Activated CD4-positive, alpha-beta memory T cell treated with anti-CD3 and anti-CD28 coated beads, Interleukin-2, amount 10 ng/mL, durations not matched to agents 7 days and 5 days (primary cell): ENCODE results near the gene LRRN2. TPM values are rescaled to one million over a fixed set of nuclear protein-coding genes. Genes with fewer than 3 reads are reported as not detected.

ENCODE experiments used
- total RNA-seq, 2 experiments: library from RNA; stranded (reverse); gene quantifications; one replicate each; pipeline ENCODE4 v1.2.3, GENCODE V29; 2021

The LRRN2 gene
- total RNA-seq, 2 experiments from 2014 or later, result 0.10 to 0.25 TPM

Other genes with a start within 250 kb of the LRRN2 start
- gene PIK3C2B, start 190.9 kb downstream of the LRRN2 start, total RNA-seq, result 10 to 100 TPM; 31.0 to 32.0 TPM
- 10 to 100 TPM; 85.1 to 95.4 TPM for gene MDM4, start 169.3 kb downstream of the LRRN2 start, total RNA-seq
- under 1 TPM; 0.10 to 0.40 TPM for gene NFASC, start 185.1 kb upstream of the LRRN2 start, total RNA-seq